HPDE6-E6E7 (cell line): Measurements from ENCODE around the gene GLT1D1.

Experiments used
- DNase-seq: peaks from one replicate; pipeline ENCODE4 v3.0.0; 2011; ENCODE audit warnings: missing footprints; ENCODE audit errors: extremely low spot score

The GLT1D1 gene

GRCh38 chr12:128914908-128915563 lies 61.8 kb downstream of the GLT1D1 start:
- no peak for DNase-seq

GRCh38 chr12:128916425-128916824 lies 63.1 kb downstream of the GLT1D1 start:
- DNase-seq, result no peak

- DNase-seq, result no peak
Measured at GRCh38 chr12:128918481-128919260, 65.4 kb downstream of the GLT1D1 start.

DNA sequence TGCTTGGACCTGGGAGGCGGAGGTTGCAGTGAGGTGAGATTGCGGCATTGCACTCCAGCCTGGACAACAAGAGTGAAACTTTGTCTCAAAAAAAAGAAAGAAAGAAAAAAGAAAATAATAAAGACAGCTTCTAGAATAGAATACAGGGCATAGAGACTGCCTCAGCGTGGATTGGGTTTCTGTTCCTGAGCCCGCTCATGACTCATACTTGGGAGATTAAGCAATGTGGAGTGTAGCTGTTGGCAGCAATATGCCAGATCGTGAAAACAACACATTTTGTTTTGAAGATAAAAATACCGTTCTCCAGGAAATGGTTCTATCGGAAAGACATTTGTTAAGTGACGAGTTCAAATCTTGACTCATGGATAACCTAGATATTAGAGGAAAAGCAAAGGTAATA lies 67.2 kb downstream of the GLT1D1 start:
- no peak for DNase-seq

- DNase-seq, result no peak
Measured at GRCh38 chr12:128928361-128928760, 75.1 kb downstream of the GLT1D1 start.

DNA sequence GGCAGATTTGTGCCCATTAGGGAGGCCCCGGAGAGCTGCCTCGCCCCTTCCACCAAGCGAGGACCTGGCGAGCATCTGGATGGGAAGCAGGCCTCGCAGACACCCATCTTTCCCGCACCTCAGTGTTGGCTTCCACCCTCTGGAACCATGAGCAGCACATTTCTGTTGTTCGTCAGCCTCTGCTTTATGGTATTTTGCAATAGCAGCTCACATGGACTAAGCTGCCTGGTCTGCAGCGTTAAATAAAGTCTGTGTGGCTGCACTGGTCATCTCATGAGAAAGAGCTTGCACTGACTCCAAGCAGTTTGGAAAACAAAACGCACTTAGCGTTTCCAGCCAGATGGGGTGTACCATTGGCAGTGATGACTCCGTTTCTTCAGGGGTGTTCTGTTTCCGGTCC lies 75.8 kb downstream of the GLT1D1 start:
- no peak for DNase-seq

DNA sequence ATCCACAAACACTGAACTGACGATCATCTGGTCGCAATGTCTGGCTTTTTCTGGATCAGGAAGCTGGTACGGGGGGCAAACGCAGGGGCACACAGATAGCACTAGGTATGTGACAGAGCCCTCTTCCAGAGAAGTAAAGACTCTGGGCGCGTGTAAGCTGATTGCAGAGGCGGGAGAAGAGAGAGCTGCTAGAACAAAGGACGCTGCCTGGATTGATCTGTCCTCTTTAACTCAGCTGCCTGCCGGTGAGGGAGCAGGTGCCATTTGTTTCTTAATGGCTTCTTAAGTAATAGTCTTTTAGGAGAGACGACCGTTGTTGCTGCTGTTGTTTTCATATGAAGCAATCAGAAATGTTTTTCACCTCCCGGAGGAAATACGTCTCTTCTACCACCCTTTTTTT lies 77.3 kb downstream of the GLT1D1 start:
- no peak for DNase-seq

DNA sequence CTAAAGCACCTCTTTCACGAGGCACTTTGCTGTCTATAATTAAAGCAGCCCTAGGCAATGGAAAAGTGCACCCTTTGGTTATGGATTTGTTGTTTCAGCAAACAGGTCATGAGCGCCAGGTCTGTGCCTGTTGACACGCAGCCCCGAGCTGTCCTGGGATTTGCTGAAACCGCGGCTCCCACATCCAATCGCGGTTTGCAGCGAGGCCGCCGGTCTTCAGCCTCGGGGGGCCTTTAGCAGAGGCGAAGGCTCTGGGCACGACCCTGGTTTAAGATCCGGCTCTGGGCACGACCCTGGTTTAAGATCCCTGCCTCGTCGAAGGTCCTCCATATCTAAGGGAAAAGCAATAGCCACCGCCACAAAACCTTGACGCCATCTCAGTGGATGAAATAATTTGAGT lies 79.2 kb downstream of the GLT1D1 start:
- no peak for DNase-seq

GRCh38 chr12:128933039-128933438 lies 79.8 kb downstream of the GLT1D1 start:
- DNase-seq, result no peak

DNA sequence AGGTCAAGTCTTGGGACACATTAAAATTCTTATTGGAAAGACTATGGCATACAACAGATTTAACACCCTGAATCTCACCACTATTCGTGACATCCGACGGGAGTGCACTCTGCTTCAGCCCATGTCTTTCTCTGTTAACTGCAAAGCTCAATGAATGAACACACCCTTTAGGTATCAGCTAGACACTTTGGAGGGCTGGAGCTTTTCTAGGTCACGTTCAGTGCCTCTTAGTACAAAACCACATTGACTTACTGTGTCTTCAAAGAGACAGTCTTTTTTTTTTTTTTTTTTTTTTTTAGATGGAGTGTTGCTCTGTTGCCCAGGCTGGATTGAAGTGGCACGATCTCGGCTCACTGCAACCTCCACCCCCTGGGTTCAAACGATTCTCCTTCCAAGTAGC lies 80.6 kb downstream of the GLT1D1 start:
- no peak for DNase-seq

DNA sequence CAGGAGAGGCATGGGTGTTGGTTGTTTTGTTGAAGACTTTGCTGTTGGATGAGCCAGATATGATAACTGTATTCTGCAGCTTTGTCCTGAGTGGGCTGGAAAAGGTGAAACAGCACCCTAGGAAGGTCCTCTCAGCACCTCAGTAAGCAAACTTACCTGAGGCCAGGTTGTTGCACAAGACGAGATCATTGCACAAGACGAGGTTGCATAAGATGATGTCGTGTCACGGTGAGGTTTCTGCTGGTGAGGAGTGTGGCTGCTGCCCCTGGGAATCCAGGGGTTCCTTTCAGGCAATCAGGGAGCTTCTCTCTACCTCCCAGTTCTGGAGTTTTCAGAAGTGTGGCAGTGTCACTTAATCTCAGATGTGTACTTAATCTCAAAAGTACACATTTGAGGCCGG lies 85.6 kb downstream of the GLT1D1 start:
- no peak for DNase-seq

DNA sequence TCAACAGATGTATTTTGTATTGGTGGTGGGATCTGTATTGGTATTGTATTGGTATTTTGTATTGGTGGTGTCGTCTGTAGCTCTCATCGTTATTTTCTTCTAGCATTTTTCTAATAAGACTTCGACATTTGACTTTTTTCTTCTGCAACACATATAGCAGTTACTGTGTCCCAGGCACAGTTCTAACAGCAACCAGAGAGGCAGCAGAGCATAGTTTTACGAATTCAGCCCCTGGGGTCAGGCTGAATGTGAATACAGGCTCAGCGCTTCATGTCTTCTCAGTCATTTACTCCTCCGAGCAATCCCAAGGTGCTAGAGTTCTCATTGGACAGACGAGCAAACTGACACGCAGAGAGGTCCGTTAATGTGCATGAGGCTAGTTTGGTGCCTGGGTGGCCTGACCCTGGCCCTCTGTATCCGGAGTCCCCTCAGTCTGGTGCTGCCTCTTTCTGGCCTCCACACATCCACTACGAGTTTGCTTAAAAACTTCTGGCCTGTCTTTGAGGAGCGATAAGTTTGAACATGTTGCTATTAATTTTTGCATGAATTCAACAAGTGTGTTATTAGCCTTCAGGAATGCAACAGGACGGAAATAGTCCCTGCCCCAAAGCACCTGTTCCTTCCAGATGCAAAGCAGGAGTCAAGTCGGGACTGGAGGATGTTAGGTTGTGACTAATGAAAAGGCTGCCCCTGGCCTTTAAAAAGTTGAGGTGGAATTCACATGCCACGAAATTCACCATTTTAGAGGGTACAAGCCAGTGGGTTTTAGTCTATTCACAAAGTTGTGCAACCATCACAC lies 87.0 kb downstream of the GLT1D1 start:
- DNase-seq, result no peak

DNA sequence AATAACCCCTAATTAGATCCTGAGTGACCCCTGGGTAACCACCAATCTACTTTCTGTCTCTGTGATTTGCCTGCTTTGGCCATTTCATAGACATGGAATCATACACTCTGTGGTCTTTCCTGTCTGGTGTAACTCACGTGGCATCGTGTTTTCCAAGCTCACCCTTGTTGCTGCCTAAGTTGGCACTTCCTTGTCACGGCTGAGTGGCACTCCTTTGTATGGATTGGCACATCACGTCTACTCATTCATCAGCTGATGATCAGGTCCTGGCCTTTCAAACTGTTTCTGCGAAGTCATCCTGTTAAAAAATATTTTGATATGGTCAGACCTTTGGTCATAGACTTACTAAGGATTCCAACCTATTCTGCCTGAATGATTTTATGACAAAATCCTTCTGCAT lies 87.7 kb downstream of the GLT1D1 start:
- no peak for DNase-seq

DNA sequence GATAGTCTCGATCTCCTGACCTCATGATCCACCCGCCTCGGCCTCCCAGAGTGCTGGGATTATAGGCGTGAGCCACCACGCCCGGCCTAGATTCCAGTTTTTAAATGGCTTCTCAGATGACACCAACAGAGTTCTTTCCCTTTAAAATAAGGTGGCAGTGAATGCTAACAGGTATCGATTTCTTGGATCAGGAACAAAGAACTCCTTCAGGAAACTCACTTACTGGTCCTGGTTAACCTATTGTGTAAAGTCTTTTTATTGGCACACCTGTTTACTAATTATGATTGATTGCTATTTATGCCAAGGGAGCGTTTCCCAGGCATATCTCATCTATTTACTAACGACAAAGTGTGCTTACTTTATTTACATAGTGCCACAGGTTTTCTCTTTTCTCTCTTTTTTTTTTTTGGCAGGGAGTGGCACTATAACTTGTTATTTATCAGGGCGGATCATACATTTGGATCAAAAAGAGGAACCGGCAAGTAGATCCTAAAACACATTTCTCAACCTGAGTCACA lies 89.7 kb downstream of the GLT1D1 start:
- no peak for DNase-seq

GRCh38 chr12:128944956-128945355 lies 91.7 kb downstream of the GLT1D1 start:
- DNase-seq, result no peak

GRCh38 chr12:128947209-128947608 lies 93.9 kb downstream of the GLT1D1 start:
- no peak for DNase-seq

- no peak for DNase-seq
Measured at GRCh38 chr12:128949086-128949485, 95.8 kb downstream of the GLT1D1 start.

DNA sequence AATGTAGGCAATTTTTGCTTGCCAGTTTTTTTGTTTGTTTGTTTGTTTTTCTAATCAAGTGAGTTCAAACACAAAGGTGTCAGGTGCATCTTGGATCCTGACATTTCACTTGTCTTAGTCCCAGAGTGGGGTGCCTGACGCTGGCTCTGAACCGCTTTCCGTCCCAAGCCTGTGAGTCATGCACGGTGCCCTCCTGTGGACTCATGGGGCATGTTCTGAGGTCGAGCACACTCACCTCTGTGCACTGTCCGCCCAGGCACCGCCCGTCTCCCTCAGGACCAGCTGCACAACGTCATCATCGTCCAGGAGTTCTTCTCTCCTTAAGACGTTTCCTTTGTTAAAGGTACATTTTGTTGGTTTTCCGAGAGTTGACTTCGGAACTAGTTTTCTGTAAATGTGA lies 98.2 kb downstream of the GLT1D1 start:
- DNase-seq, result no peak

GRCh38 chr12:128956755-128957154 lies 103.5 kb downstream of the GLT1D1 start:
- no peak for DNase-seq

DNA sequence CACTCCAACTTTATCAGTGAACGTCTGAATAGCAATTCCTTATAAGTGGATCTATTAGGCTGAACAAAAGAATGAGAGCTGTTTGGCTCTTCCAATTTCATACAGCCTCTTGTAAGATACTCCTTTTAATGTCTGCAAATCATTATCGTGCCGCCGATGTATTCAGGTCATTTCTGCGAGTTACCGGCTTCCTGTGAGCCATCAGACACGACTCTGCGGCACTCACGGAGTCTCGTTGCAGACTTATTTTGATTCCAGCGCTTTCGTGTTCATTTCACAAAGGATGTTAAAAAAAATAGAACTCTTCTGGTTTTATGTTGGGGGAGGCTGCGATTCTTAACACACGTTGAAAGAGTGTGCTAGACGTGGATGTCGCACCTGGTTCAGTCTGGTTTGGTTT lies 106.6 kb downstream of the GLT1D1 start:
- no peak for DNase-seq

DNA sequence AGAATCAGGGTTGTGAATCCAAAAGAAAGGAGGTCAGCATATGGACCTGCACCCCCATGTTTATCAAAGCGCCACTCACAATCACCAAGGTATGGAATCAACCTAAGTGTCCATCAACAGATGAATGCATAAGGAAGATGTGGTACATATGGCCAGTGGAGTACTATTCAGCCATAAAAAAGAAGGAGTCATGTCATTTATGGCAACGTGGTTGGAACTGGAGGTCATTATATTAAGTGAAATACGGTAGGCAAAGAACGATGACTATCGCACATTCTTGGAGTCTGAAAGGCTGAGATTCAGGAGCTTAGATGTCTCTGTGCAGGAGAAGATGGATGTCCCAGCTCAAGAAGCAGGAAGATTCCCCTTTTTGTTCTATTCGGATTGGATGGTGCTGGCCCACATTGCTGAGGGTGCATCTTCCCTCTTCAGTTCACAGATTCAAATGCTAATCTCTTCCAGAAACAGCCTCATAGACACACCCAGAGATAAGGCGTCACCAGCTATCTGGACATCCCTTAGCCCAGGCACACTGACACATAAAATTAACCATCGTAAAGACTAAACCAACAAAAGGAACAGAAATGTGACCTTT lies 108.1 kb downstream of the GLT1D1 start:
- no peak for DNase-seq

DNA sequence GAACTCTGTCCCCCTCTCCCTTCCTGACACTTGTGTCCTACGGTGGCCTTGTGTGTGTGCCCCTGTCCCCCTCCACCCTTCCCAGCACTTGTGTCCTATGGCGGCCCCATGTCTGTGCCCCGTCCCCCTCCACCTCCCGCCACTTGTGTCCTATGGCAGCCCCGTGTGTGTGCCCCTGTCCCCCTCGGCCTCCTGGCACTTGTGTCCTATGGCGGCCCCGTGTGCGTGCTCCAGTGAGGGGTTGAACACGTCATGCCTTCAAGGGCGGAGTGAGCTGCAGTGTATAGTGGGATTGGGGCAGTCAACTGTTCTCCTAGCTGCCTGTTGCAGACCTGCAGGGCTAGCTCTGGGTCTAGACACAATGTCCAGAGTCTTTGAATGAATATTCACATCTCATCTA lies 108.7 kb downstream of the GLT1D1 start:
- DNase-seq, result no peak
